SKM-1 (cell line): ENCODE results near the gene CYB561D2.

Experiments
- DNase-seq: peaks from one replicate; lab custom pipeline; 2025; ENCODE audit not compliant: unreplicated experiment; lab: John Stamatoyannopoulos, UW

The CYB561D2 gene

GRCh38 chr3:50323092-50323600 lies 27.5 kb upstream of the CYB561D2 start:
- DNase-seq, result no peak

- no peak for DNase-seq
Observed at GRCh38 chr3:50323614-50324199, 27.0 kb upstream of the CYB561D2 start.

- no peak for DNase-seq
Observed at GRCh38 chr3:50324351-50325112, 26.1 kb upstream of the CYB561D2 start.

GRCh38 chr3:50325113-50325480 lies 25.6 kb upstream of the CYB561D2 start:
- no peak for DNase-seq

- DNase-seq, result no peak
Observed at GRCh38 chr3:50325497-50326181, 25.0 kb upstream of the CYB561D2 start.

GRCh38 chr3:50326182-50326541 lies 24.5 kb upstream of the CYB561D2 start:
- no peak for DNase-seq

- no peak for DNase-seq
Observed at GRCh38 chr3:50327129-50327528, 23.5 kb upstream of the CYB561D2 start.

GRCh38 chr3:50327943-50328691 lies 22.5 kb upstream of the CYB561D2 start, which contains the start of gene TUSC2:
TUSC2 (minus strand) TSS chr3:50328223; CDS start chr3:50328099, 124 bp downstream.
- DNase-seq, result peak; percentile 92

GRCh38 chr3:50330330-50330729 lies 20.3 kb upstream of the CYB561D2 start:
- no peak for DNase-seq

GRCh38 chr3:50331364-50331907 lies 19.2 kb upstream of the CYB561D2 start:
- DNase-seq, result no peak

GRCh38 chr3:50333744-50334328 lies 16.8 kb upstream of the CYB561D2 start:
- DNase-seq, result no peak

- DNase-seq, result no peak
Observed at GRCh38 chr3:50334339-50335075, 16.2 kb upstream of the CYB561D2 start.

GRCh38 chr3:50336452-50337174 lies 14.0 kb upstream of the CYB561D2 start:
- no peak for DNase-seq

- DNase-seq, result peak; percentile 96
Observed at GRCh38 chr3:50337175-50337861, 13.3 kb upstream of the CYB561D2 start.

GRCh38 chr3:50338965-50339364 lies 11.7 kb upstream of the CYB561D2 start:
- peak; percentile 46 for DNase-seq

- no peak for DNase-seq
Observed at GRCh38 chr3:50339485-50340146, 11.0 kb upstream of the CYB561D2 start.

GRCh38 chr3:50340147-50340447 lies 10.6 kb upstream of the CYB561D2 start:
- no peak for DNase-seq
